GM12878 (cell line): ENCODE measurements around the gene GPRC5D. TPM values are rescaled to one million over a fixed set of nuclear protein-coding genes. Genes with fewer than 3 reads are reported as not detected.

Experiments used
- ATAC-seq: fragments of 200-7000 bp; cut with Tn5 transposase; 3 replicates; pipeline ENCODE4 v1.9.1; 2020; ENCODE audit warnings: mild to moderate bottlenecking, moderate library complexity
- BruUV-seq: library from RNA; stranded (reverse); fragments of 400-500 nt; replicated peaks from 2 replicates; lab custom pipeline; 2021; lab: Mats Ljungman, UMichigan
- CTCF ChIA-PET: fragments of 300-600 bp; sonication (Branson Sonifier 250); formaldehyde crosslinking; extraction: SDS; loops from one replicate; lab custom pipeline; 2021; ENCODE audit warnings: inconsistent platforms; lab: Yijun Ruan, JAX
- POLR2A ChIA-PET: fragments of 350-600 bp; formaldehyde crosslinking; extraction: SDS; loops from one replicate; lab custom pipeline; 2021; ENCODE audit warnings: inconsistent platforms; lab: Charles Lee
- RAD21 ChIA-PET: fragments of 300-600 bp; sonication (Branson Sonifier 250); formaldehyde crosslinking; loops from one replicate; lab custom pipeline; 2023; ENCODE audit warnings: antibody characterized with exemption; ENCODE audit not compliant: unreplicated experiment; lab: Charles Lee
- SMC1A ChIA-PET: fragments of 300-600 bp; sonication (Branson Sonifier 250); formaldehyde crosslinking; loops from one replicate; lab custom pipeline; 2023; ENCODE audit not compliant: unreplicated experiment, uncharacterized antibody; lab: Charles Lee
- DNase-seq: peaks from one replicate; pipeline ENCODE4 v3.0.0-alpha.2; 2011; ENCODE audit warnings: low read depth, low spot score
- FAIRE-seq: peaks from 3 replicates; lab custom pipeline; 2011; peaks lifted over from hg19 to GRCh38; lab: Jason Lieb, UNC
- H2AFZ ChIP-seq: 2 replicates; pipeline ENCODE4 v1.6.0; 2011; ENCODE audit warnings: low read depth, low read length, control low read depth; ENCODE audit not compliant: control insufficient read depth
- H3K27ac ChIP-seq: 2 replicates; pipeline ENCODE4 v1.5.1; 2011; ENCODE audit warnings: control low read depth; ENCODE audit not compliant: control insufficient read depth, insufficient read depth
- H3K27me3 ChIP-seq, 2 experiments: replicated peaks in 1 of 2; 2 replicates each; pipeline versions ENCODE4 v1.6.0 to v1.6.1; 2011; ENCODE audit warnings: low read length in 1 of 2; ENCODE audit not compliant: control insufficient read depth in 2 of 2, insufficient read depth in 2 of 2
- H3K36me3 ChIP-seq, 2 experiments: 2 replicates each; pipeline ENCODE4 v1.5.1; 2011; ENCODE audit warnings: low read length in 1 of 2; ENCODE audit not compliant: control insufficient read depth in 2 of 2, insufficient read depth in 2 of 2
- H3K4me1 ChIP-seq: 2 replicates; pipeline ENCODE4 v1.6.1; 2011; ENCODE audit warnings: mild to moderate bottlenecking, low read length, moderate library complexity, mixed read lengths; ENCODE audit not compliant: control insufficient read depth, insufficient read depth
- H3K4me2 ChIP-seq: 2 replicates; pipeline ENCODE4 v1.6.0; 2011; ENCODE audit warnings: control low read depth; ENCODE audit not compliant: control insufficient read depth, insufficient read depth
- H3K4me3 ChIP-seq: fragments of 200-600 bp; sonication (generic); 2 replicates; pipeline ENCODE4 v1.5.1; 2016
- H3K79me2 ChIP-seq: 2 replicates; pipeline ENCODE4 v1.6.0; 2011; ENCODE audit warnings: low read length; ENCODE audit not compliant: control insufficient read depth, insufficient read depth
- H3K9ac ChIP-seq: 2 replicates; pipeline ENCODE4 v1.8.0; 2011; ENCODE audit warnings: low read length, control low read depth, mixed read lengths; ENCODE audit not compliant: control insufficient read depth, insufficient read depth
- H3K9me3 ChIP-seq: replicated peaks from 3 replicates; pipeline ENCODE4 v1.5.1; 2011; ENCODE audit warnings: mild to moderate bottlenecking, low read length; ENCODE audit not compliant: control insufficient read depth, insufficient read depth
- H4K20me1 ChIP-seq: 2 replicates; pipeline ENCODE4 v1.6.0; 2011; ENCODE audit not compliant: control insufficient read depth, insufficient read depth
- ASH2L ChIP-seq: fragments of 300-600, 200-600 bp; sonication (generic); IDR thresholded peaks from 2 replicates; pipeline ENCODE4 v1.6.1; 2017; ENCODE audit warnings: low read depth, mild to moderate bottlenecking, borderline replicate concordance
- BCL11A ChIP-seq: IDR thresholded peaks from 2 replicates; pipeline ENCODE4 v1.6.1; 2011; ENCODE audit warnings: low read depth, low read length
- CBFB ChIP-seq: IDR thresholded peaks from 2 replicates; pipeline ENCODE4 v1.6.1; 2016; ENCODE audit warnings: antibody characterized with exemption, low read depth
- CHD1 ChIP-seq: IDR thresholded peaks from 2 replicates; pipeline ENCODE4 v1.6.1; 2012; ENCODE audit warnings: low read depth, low read length, improper control_type of control experiment
- CHD2 ChIP-seq: IDR thresholded peaks from 2 replicates; pipeline ENCODE4 v1.6.1; 2011; ENCODE audit warnings: low read depth, low read length, improper control_type of control experiment, borderline replicate concordance
- E2F8 ChIP-seq: fragments of 450-650 bp; IDR thresholded peaks from 2 replicates; pipeline ENCODE4 v1.6.1; 2018; ENCODE audit warnings: mild to moderate bottlenecking, low read depth, moderate library complexity; ENCODE audit not compliant: partially characterized antibody
- E4F1 ChIP-seq: fragments of 450-650 bp; IDR thresholded peaks from 2 replicates; pipeline ENCODE4 v1.6.1; 2018; ENCODE audit warnings: borderline replicate concordance, mild to moderate bottlenecking; ENCODE audit not compliant: partially characterized antibody
- ETV6 ChIP-seq, 2 experiments: fragments of 450-650 bp in 1 of 2; IDR thresholded peaks in 1 of 2; conservative IDR thresholded peaks in 1 of 2; 2 replicates each; pipeline ENCODE4 v1.6.1; 2014; ENCODE audit warnings: antibody characterized with exemption in 1 of 2, borderline replicate concordance in 1 of 2, low read depth in 1 of 2, mild to moderate bottlenecking in 1 of 2, moderate library complexity in 1 of 2
- KAT2A ChIP-seq: conservative IDR thresholded peaks from 2 replicates; pipeline ENCODE4 v1.6.1; 2011; ENCODE audit warnings: low read depth, low read length; ENCODE audit not compliant: control insufficient read depth
- MTA2 ChIP-seq: fragments of 450-650 bp; IDR thresholded peaks from 2 replicates; pipeline ENCODE4 v1.6.1; 2016; ENCODE audit warnings: low read depth, mild to moderate bottlenecking, moderate library complexity
- MYC ChIP-seq: IDR thresholded peaks from 2 replicates; pipeline ENCODE4 v1.6.1; 2011; ENCODE audit warnings: mild to moderate bottlenecking, low read length, moderate library complexity, inconsistent platforms; ENCODE audit not compliant: insufficient read depth, insufficient replicate concordance, insufficient read length, severe bottlenecking
- NBN ChIP-seq: fragments of 450-650 bp; IDR thresholded peaks from 2 replicates; pipeline ENCODE4 v1.6.1; 2016
- RB1 ChIP-seq: fragments of 450-650 bp; formaldehyde crosslinking; IDR thresholded peaks from 2 replicates; pipeline ENCODE4 v1.6.1; 2017; ENCODE audit warnings: mild to moderate bottlenecking, borderline replicate concordance
- SRF ChIP-seq, 2 experiments: IDR thresholded peaks; 2 replicates each; pipeline ENCODE4 v1.6.1; 2011; ENCODE audit warnings: low read depth in 2 of 2, low read length in 2 of 2, mild to moderate bottlenecking in 1 of 2, moderate library complexity in 1 of 2
- ZBTB11 ChIP-seq: fragments of 450-650 bp; formaldehyde crosslinking; IDR thresholded peaks from 2 replicates; pipeline ENCODE4 v1.5.0; 2022; ENCODE audit warnings: mild to moderate bottlenecking, missing genetic modification characterization
- WGBS: methylation state at CpG from one replicate; pipeline ENCODE4 v1.1.6; 2016; ENCODE audit warnings: low lambda C conversion rate; ENCODE audit not compliant: insufficient replicate concordance, insufficient coverage; ENCODE audit errors: missing lambda C conversion rate; 5-methylcytosine and 5-hydroxymethylcytosine counted together
- in situ Hi-C: fragments of 300-500 bp; cut with MboI; formaldehyde crosslinking; loops from 9 replicates; pipeline ENCODE4 v1.14.3; 2018; ENCODE audit warnings: mixed read lengths
- intact Hi-C: fragments of 100-400 bp; cut with micrococcal nuclease; formaldehyde crosslinking; loops from one replicate; pipeline ENCODE4 v1.14.2; 2022; ENCODE audit not compliant: unreplicated experiment
- polyA plus RNA-seq, 11 experiments: library from polyadenylated mRNA; depleted of rRNA in 4 of 11; unstranded in 6 of 11; stranded (reverse) in 5 of 11; fragments of >200 nt; fragmentation: Nextera tagmentation in 4 of 11; fragmentation: Illumina TruSeq in 1 of 11; extraction: Ambion mirVana in 4 of 11; extraction: Trizol in 1 of 11; gene quantifications; 1 replicate in 1 of 11; 2 replicates in 10 of 11; pipeline versions ENCODE4 v1.2.1 to v1.2.3, GENCODE V29; 2011 to 2016; ENCODE audit warnings: inconsistent platforms in 2 of 11, missing spikeins in 2 of 11, low read depth in 1 of 11
- total RNA-seq, 4 experiments: library from RNA; depleted of rRNA in 3 of 4; stranded (reverse); fragments of >200 nt in 3 of 4; fragmentation: Illumina TruSeq in 1 of 4; extraction: Trizol in 1 of 4; gene quantifications; 2 replicates each; pipeline versions ENCODE4 v1.2.1 to v1.2.3, GENCODE V29; 2013 to 2021

GPRC5D gene
- total and polyA plus RNA-seq, 10 of the 15 experiments (the other 5 are each of a cell fraction or from before 2014, with no cell fraction given), result 0.18 to 0.90 (median 0.37) TPM; not detected in 3

GRCh38 chr12:12974211-12974610 lies 22.2 kb upstream of the GPRC5D start:
- ChIA-PET POLR2A (no interaction called here), SMC1A (interaction anchor here (0.8 to 2.0 kb wide), 3 partner anchors 58 to 208 kb away, joined by 3 to 6 read pairs (median 3); no protein-coding TSS in a partner anchor), RAD21 (no interaction called here), CTCF (interaction anchor here (0.6 to 3.4 kb wide), 8 partner anchors 8 to 185 kb away, joined by 3 to 20 read pairs (median 4); no protein-coding TSS in a partner anchor)
- WGBS, result 61% methylated on average over 4 of the region's 4 CpGs
- Histone ChIP-seq H3K4me3 (no peak overlapping the region), H3K27ac (no peak overlapping the region), H3K79me2 (no peaks in the 10 kb centered on the region), H3K27me3 (no peaks in the 10 kb centered on the region), H3K9ac (no peak overlapping the region), H2AFZ (no peak overlapping the region), H3K4me2 (no peak overlapping the region), H3K36me3 (no peaks in the 10 kb centered on the region), H3K9me3 (no peaks in the 10 kb centered on the region; the same call in 2 of the 3 replicates), H3K4me1 (no peaks in the 10 kb centered on the region), H4K20me1 (no peaks in the 10 kb centered on the region)
- BruUV-seq, result no TSS peak
- no peak for ATAC-seq
- no peak for FAIRE-seq
- intact Hi-C loops, result no loop called here
- in situ Hi-C loops, result no loop called here
- no peak for DNase-seq
- no peak for TF ChIP-seq BCL11A
- TF ChIP-seq RB1, result no peak
- TF ChIP-seq E4F1, result no peak
- TF ChIP-seq MTA2, result no peak
- no peak for TF ChIP-seq E2F8
- no peak for TF ChIP-seq CHD1
- TF ChIP-seq ETV6 (conservative IDR thresholded peaks at IDR 0.05 in 1 of 2, IDR thresholded peaks at IDR 0.05 in 1 of 2; ENCODE audit: borderline replicate concordance in 1 of 2, low read depth in 1 of 2), result no peak
- no peak for TF ChIP-seq KAT2A
- no peak for TF ChIP-seq NBN
- no peak for TF ChIP-seq SRF (IDR thresholded peaks at IDR 0.05; ENCODE audit: low read depth in 2 of 2, low read length in 2 of 2)
- TF ChIP-seq MYC, result no peak
- no peak for TF ChIP-seq ZBTB11
- TF ChIP-seq CBFB, result no peak
- TF ChIP-seq ASH2L, result no peak
- no peak for TF ChIP-seq CHD2
